Endodermal cell (in vitro differentiated cells): Measurements from ENCODE around the gene LRP2. TPM values are rescaled to one million over a fixed set of nuclear protein-coding genes. Genes with fewer than 3 reads are reported as not detected.

Source experiments
- DNase-seq: peaks from one replicate; pipeline ENCODE4 v3.0.0-alpha.2; 2017
- H3K27ac ChIP-seq: 2 replicates; pipeline ENCODE4 v1.5.1; 2013; ENCODE audit warnings: mild to moderate bottlenecking, low read depth, low read length, moderate library complexity
- H3K27me3 ChIP-seq: 2 replicates; pipeline ENCODE4 v1.6.1; 2013; ENCODE audit warnings: mild to moderate bottlenecking, low read length, moderate library complexity; ENCODE audit not compliant: insufficient read depth, control insufficient read depth, poor library complexity, severe bottlenecking
- H3K36me3 ChIP-seq: 2 replicates; pipeline ENCODE4 v1.7.0; 2013; ENCODE audit warnings: mild to moderate bottlenecking, low read length, moderate library complexity; ENCODE audit not compliant: control insufficient read depth, insufficient read depth
- H3K4me1 ChIP-seq: one replicate; pipeline ENCODE4 v1.7.0; 2013; ENCODE audit warnings: low read length; ENCODE audit not compliant: control insufficient read depth, insufficient read depth
- H3K4me3 ChIP-seq: 2 replicates; pipeline ENCODE4 v1.5.1; 2013; ENCODE audit warnings: mild to moderate bottlenecking, low read length, moderate library complexity
- H3K9ac ChIP-seq: 2 replicates; pipeline ENCODE4 v1.6.1; 2013; ENCODE audit warnings: mild to moderate bottlenecking, low read length, moderate library complexity; ENCODE audit not compliant: poor library complexity, severe bottlenecking; ENCODE audit errors: extremely low read depth
- H3K9me3 ChIP-seq: 2 replicates; pipeline ENCODE4 v1.6.1; 2013; ENCODE audit warnings: mild to moderate bottlenecking, low read length, moderate library complexity; ENCODE audit not compliant: control insufficient read depth
- H3K27ac Mint-ChIP-seq: 2 replicates; pipeline ENCODE4 v1.8.0; 2020; ENCODE audit warnings: mixed read lengths
- H3K27me3 Mint-ChIP-seq: 2 replicates; pipeline ENCODE4 v1.8.0; 2021; ENCODE audit warnings: mild to moderate bottlenecking, mixed read lengths; ENCODE audit not compliant: insufficient read depth
- H3K36me3 Mint-ChIP-seq: 2 replicates; pipeline ENCODE4 v1.8.0; 2020; ENCODE audit warnings: low read depth, mixed read lengths
- H3K4me1 Mint-ChIP-seq: 2 replicates; pipeline ENCODE4 v1.8.0; 2020; ENCODE audit warnings: mixed read lengths
- H3K4me3 Mint-ChIP-seq: 2 replicates; pipeline ENCODE4 v1.8.0; 2020; ENCODE audit warnings: mild to moderate bottlenecking, moderate library complexity, mixed read lengths
- H3K9me3 Mint-ChIP-seq: 2 replicates; pipeline ENCODE4 v1.8.0; 2020; ENCODE audit warnings: mild to moderate bottlenecking, mixed read lengths
- CTCF ChIP-seq: fragments of 200-600 bp; sonication (generic); conservative IDR thresholded peaks from 2 replicates; pipeline ENCODE4 v1.5.0; 2021; ENCODE audit warnings: antibody characterized with exemption, mild to moderate bottlenecking
- WGBS, 2 experiments: methylation state at CpG; one replicate each; pipeline versions ENCODE4 v1.1.5 to v1.1.7; 2013; ENCODE audit warnings: missing lambda C conversion rate in 2 of 2, mixed read lengths in 1 of 2; ENCODE audit not compliant: insufficient coverage in 1 of 2, insufficient read length in 1 of 2; 5-methylcytosine and 5-hydroxymethylcytosine counted together
- total RNA-seq, 2 donors: library from RNA; stranded (reverse); fragmentation: NEBNext Ultra II Directional in 1 of 2; extraction: Animal tissue kit (Norgen Biotek cat#: 25700) in 1 of 2; gene quantifications; 2 replicates in 1 of 2; 3 replicates in 1 of 2; pipeline ENCODE4 v1.2.1, GENCODE V29; 2021

The LRP2 gene
- total RNA-seq, 2 donors from 2014 or later = 2.2 to 3.5 TPM

DNA sequence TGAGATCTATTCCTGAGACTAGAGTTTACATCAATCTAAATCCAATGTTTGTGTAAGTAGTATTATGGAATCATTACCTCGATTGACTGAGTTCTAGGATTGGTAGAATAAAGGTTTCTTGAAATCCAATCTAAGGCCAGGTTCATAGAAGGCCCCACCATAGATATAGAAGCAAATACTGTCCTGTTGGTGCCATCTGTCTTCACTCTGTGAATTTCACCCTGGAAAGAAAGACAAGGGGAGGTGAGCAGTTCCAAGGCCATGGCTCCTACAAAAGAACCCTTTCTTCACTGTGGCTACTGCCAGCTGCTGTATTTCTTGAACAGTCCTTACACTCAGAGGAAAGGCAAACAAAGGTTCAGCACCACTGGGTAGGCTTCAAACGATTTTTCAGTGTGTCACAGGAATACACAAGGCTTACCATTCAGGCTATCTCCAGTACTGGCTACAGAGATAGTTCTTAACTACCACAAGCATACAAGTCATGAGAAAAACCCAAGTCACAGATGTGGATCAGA, 137.0 kb downstream of the LRP2 start:
- Histone ChIP-seq H3K4me1 (no peaks in the 10 kb centered on the region), H3K4me3 (no peak overlapping the region), H3K36me3 (no peaks in the 10 kb centered on the region), H3K9me3 (no peaks in the 10 kb centered on the region), H3K27ac (no peak overlapping the region), H3K27me3 (no peaks in the 10 kb centered on the region), H3K9ac (no peak overlapping the region)
- Mint-ChIP-seq H3K36me3 (no peaks in the 10 kb centered on the region), H3K4me3 (no peak overlapping the region), H3K9me3 (no peaks in the 10 kb centered on the region), H3K27me3 (no peaks in the 10 kb centered on the region), H3K4me1 (peaks cover 6% of the 10 kb centered on the region), H3K27ac (no peak overlapping the region)
- TF ChIP-seq CTCF = peak; percentile 35
- no peak for DNase-seq
- WGBS, 2 experiments = 60 to 73% methylated on average over 1 to 2 of the region's 2 CpGs

DNA sequence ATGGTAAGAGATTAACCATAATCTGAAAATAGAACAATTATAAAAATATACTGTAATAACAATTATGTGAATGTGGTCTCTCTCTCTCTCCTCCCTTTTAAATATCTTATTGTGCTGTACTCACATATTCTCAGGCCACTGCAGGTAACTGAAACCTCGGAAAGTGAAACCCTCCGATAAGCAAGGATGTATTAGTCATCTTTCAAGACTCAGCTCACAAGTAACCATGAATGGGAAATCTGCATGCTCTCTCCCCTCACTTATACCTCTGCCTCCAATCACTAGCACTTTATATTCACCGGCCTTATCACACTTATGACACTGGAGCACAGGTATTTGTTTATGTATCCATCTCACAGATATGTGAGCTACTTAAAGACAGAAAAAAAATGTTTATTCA, 139.7 kb downstream of the LRP2 start:
- H3K4me1 ChIP-seq = no peaks in the 10 kb centered on the region
- no peak overlapping the region for H3K9ac ChIP-seq
- Mint-ChIP-seq H3K4me1 (no peaks in the 10 kb centered on the region), H3K9me3 (no peaks in the 10 kb centered on the region), H3K27ac (no peak overlapping the region), H3K27me3 (no peaks in the 10 kb centered on the region), H3K36me3 (no peaks in the 10 kb centered on the region), H3K4me3 (no peak overlapping the region)
- no peak overlapping the region for H3K27ac ChIP-seq
- DNase-seq = no peak
- no peak for TF ChIP-seq CTCF
- H3K27me3 ChIP-seq = no peaks in the 10 kb centered on the region
- WGBS, 2 experiments = 82 to 92% methylated on average over 2 to 3 of the region's 3 CpGs
- H3K36me3 ChIP-seq = no peaks in the 10 kb centered on the region
- H3K9me3 ChIP-seq = no peaks in the 10 kb centered on the region
- no peak overlapping the region for H3K4me3 ChIP-seq

DNA sequence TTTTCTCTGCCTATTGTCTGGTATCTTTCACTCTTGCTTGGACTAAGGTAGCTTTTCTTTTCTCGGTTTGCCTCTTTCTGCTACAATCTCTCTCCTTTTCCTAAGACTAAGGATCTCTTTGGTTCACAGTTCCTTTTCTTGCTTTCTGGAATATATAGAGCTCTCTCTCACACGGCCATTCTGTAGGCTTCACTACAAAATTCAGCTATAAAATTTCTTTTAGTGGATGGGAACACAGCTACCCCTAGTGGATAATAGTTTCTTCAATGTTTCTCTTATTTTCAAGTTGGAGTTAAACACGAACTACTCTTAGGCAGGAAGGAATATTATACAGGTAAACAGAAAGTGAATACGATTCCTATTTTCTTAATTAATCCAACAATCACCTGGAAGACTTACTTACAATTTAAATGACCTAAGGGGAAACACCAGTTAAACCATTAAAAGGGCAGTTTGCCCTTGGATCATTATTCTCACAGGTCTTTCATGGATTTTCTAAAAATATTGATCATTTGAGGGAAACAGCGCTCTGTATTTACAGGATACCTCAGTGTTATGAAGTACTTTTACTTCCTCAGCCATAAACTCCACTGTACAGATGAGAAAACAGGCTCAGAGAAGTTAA, 140.5 kb downstream of the LRP2 start:
- DNase-seq = no peak
- Histone ChIP-seq H3K4me1 (no peaks in the 10 kb centered on the region), H3K9ac (no peak overlapping the region), H3K4me3 (no peak overlapping the region), H3K27me3 (no peaks in the 10 kb centered on the region), H3K9me3 (no peaks in the 10 kb centered on the region), H3K36me3 (no peaks in the 10 kb centered on the region), H3K27ac (no peak overlapping the region)
- Mint-ChIP-seq H3K27me3 (no peaks in the 10 kb centered on the region), H3K36me3 (no peaks in the 10 kb centered on the region), H3K4me1 (no peaks in the 10 kb centered on the region), H3K27ac (no peak overlapping the region), H3K4me3 (no peak overlapping the region), H3K9me3 (no peaks in the 10 kb centered on the region)
- peak; percentile 71 for TF ChIP-seq CTCF
- WGBS, 2 experiments = 33 to 39% methylated on average over 3 to 5 of the region's 5 CpGs
